Inflammatory macrophage treated with lipopolysaccharide for 4 hours (primary cell): ENCODE results near the gene ZNF80.

ENCODE experiments used
- DNase-seq: peaks from one replicate; pipeline ENCODE4 v3.0.0-alpha.2; 2020

Gene ZNF80

GRCh38 chr3:114218578-114219185 is 18.7 kb downstream of the ZNF80 start:
- DNase-seq, result no peak

- no peak for DNase-seq
Measured at GRCh38 chr3:114218006-114218405, 19.4 kb downstream of the ZNF80 start.

GRCh38 chr3:114217266-114217665 is 20.1 kb downstream of the ZNF80 start:
- no peak for DNase-seq

- no peak for DNase-seq
Measured at GRCh38 chr3:114216186-114216970, 21.0 kb downstream of the ZNF80 start.

GRCh38 chr3:114214542-114215341 is 22.6 kb downstream of the ZNF80 start:
- DNase-seq, result no peak

- DNase-seq, result peak; percentile 67
Measured at GRCh38 chr3:114213627-114214541, 23.5 kb downstream of the ZNF80 start.

GRCh38 chr3:114213292-114213626 is 24.1 kb downstream of the ZNF80 start:
- DNase-seq, result no peak

- no peak for DNase-seq
Measured at GRCh38 chr3:114212646-114213045, 24.7 kb downstream of the ZNF80 start.

GRCh38 chr3:114207768-114208167 is 29.6 kb downstream of the ZNF80 start:
- no peak for DNase-seq

GRCh38 chr3:114206342-114206741 is 31.0 kb downstream of the ZNF80 start:
- no peak for DNase-seq

- DNase-seq, result no peak
Measured at GRCh38 chr3:114205541-114205940, 31.8 kb downstream of the ZNF80 start.

- no peak for DNase-seq
Measured at GRCh38 chr3:114194750-114195149, 42.6 kb downstream of the ZNF80 start.

GRCh38 chr3:114192136-114192535 is 45.2 kb downstream of the ZNF80 start:
- no peak for DNase-seq

- no peak for DNase-seq
Measured at GRCh38 chr3:114186501-114186900, 50.9 kb downstream of the ZNF80 start.
